ENCODE data around the gene MRPL28.
A peak's percentile ranks its signal among the peaks of the same experiment; 100 is the strongest.

DNA sequence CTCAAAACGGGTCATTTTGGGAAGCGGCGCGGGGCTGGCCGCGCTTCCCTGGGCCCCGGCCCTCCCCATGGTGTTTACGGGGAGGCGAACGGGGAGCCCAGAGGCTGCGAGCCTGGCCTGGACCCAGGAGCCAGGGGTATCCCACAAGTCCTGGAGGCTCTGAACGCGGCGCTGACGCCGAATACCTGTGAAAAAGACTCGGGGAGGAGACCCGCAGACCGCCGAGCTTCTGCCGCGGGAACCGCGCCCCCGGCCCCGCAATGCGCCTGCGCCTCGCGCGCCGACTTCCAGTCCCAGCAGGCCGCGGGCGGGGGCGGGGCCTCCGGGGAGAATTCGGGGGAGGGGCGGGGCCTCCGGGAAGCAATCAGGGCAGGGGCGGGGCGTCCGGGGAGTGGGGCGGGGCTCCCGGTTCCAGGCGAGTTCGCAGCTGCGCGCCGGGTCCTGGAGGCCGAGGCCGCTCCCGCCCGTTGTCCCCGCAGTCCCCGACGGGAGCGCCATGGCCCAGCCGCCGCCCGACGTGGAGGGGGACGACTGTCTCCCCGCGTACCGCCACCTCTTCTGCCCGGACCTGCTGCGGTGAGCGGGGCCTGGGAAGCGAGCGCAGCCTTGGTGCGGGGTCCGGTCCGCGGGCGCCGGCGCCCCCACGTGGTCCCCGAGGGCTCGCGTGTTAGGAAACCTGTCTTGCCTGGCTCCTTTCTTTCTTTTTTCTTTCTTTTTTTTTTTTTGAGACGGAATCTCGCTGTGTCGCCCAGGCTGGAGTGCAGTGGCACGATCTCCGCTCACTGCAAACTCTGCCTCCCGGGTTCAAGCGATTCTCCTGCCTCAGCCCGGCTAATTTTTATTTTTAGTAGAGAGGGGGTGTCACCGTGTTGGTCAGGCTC, 31.4 kb upstream of the MRPL28 start, which contains the start of gene DECR2:
- TF ChIP-seq, protein P1, sequence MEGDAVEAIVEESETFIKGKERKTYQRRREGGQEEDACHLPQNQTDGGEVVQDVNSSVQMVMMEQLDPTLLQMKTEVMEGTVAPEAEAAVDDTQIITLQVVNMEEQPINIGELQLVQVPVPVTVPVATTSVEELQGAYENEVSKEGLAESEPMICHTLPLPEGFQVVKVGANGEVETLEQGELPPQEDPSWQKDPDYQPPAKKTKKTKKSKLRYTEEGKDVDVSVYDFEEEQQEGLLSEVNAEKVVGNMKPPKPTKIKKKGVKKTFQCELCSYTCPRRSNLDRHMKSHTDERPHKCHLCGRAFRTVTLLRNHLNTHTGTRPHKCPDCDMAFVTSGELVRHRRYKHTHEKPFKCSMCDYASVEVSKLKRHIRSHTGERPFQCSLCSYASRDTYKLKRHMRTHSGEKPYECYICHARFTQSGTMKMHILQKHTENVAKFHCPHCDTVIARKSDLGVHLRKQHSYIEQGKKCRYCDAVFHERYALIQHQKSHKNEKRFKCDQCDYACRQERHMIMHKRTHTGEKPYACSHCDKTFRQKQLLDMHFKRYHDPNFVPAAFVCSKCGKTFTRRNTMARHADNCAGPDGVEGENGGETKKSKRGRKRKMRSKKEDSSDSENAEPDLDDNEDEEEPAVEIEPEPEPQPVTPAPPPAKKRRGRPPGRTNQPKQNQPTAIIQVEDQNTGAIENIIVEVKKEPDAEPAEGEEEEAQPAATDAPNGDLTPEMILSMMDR (IDR thresholded peaks at IDR 0.05; ENCODE audit: low read depth, low read length, poor library complexity, severe bottlenecking) = peak; percentile 74
- no peak for TF ChIP-seq EZH2phosphoT487 (IDR thresholded peaks at IDR 0.05; ENCODE audit: borderline replicate concordance, low read length)

Measured in DOHH2 (cell line).